Cortex of kidney (tissue), 1 donor: ENCODE data around the gene CBY2.
"Not testable (repeated sequence)": the region's sequence is repeated elsewhere in the genome, so short reads cannot be mapped to it uniquely, and the experiment has no call there.

Source experiments
- DNase-seq: peaks from one replicate; lab custom pipeline; 2025; lab: John Stamatoyannopoulos, UW

Gene CBY2, protein sequence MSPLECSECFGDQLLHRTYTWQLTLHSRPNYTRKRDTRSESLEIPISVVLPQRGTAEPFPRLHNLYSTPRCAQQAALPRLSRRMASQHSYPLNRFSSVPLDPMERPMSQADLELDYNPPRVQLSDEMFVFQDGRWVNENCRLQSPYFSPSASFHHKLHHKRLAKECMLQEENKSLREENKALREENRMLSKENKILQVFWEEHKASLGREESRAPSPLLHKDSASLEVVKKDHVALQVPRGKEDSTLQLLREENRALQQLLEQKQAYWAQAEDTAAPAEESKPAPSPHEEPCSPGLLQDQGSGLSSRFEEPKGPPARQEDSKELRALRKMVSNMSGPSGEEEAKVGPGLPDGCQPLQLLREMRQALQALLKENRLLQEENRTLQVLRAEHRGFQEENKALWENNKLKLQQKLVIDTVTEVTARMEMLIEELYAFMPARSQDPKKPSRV

DNA sequence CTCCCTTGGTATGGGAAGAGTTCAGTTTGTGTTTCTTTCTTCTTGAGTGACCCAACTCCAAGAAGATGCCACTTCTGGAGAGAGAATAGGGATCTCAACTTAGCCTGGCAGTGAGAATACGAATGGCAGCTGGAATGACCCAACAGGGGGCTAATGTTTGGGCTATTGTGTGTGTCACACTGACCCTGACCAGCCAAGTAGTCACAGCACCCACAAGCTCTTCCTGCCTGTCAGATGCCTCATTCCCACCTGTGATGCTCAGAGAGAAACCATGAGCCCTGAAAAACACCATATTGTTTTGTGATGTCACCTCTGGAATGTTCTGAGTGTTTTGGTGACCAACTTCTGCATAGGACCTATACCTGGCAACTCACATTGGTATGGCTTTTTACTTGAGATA lies at the start of gene CBY2:
Gene CBY2 (plus strand): TSS at position 233 of the 400 bp plus-strand sequence. CDS start 71 bp downstream, at position 304.
- DNase-seq, result no peak

DNA sequence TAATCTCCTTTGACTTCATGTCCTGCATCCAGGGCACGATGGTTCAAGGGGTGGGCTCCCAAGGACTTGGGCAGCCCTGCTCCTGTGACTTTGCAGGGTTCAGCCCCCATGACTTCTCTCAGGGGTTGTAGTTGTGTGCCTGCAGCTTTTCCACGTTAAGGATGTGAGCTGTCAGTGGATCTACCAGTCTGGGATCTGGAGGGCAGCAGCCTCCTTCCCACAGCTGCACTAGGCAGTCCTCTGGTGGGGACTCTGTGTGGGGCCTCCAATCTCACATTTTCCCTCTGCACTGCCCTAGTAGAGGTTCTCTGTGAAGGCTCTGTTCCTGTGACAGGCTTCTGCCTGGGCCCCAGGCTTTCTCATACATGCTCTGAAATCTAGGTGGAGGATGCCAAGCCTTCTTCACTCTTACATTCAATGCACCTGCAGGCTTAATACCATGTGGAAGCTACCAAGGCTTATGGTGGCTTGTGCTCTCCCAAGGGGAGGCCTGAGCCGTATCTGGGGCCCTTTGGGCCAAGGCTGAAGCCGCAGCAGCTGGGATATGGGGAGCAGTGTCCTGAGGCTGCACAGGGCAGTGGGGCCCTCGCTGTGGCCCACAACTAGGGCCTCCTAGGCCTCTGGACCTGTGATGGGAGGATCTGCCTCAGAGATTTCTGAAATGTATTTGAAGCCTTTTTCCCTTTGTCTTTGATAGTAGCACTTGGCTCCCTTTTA lies 47.3 kb upstream of the CBY2 start:
- DNase-seq, result no peak

DNA sequence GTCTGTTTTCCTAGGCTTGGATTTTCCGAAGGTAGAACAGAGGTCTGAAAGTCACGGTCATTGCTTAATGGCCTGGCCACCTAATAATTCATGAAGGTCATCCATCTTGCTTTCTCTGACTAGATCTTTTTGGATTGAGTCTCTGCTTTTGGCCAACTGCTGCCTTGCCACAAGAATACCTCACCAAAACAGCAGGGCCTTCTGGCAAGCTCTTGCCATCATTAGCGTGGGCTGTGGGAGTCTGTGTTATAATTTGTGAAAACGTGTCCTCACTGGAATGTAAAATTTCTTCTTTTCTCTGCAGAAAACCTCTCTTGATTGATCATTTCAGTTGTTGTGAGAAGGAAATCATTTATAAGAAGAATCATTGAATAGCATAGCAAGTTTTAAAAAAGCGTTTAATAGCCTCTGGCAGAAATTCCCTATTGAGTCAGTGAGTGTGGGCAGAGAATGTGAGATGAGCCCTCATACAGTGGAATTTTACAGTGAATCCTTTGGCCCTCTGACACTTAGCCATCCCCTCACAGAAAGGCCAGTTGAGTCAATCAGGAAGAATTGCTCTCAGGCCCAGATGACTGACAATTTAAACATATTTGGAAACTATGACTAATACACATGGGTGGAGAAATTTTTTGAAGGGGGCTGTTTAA lies 43.4 kb upstream of the CBY2 start:
- no peak for DNase-seq

DNA sequence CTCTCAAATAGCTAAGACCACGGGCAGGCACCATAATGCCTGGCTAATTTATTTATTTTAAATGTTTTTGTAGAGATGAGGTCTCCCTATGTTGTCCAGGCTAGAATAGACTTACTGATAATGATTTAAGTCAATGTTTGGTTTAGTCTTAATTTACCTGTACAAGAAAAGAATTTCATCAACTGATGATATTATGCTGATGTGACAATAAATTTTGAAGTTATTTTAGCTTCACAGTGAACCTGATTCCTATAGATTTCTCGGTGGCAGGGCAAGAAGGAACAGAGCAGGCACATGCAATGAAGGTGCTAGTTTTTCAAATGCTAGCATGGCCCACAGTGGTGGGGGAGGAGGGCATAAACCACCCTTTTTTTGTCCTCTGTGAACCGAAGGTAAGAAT lies 42.6 kb upstream of the CBY2 start:
- no peak for DNase-seq

DNA sequence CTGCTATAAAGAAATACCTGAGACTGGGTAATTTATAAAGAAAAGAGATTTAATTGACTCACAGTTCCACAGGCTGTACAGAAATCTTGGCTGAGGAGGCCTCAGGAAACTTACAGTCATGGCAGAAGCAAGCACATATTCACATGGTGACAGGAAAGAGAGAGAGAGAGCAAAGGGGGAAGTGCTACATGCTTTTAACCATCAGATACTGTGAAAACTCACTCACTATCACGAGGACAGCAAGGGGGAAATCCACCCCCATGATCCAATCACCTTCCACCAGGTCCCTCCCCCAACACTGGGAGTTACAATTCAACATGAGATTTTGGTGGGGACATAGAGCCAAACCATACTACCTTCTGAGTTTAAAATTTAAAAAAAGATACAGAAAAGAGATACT lies 41.7 kb upstream of the CBY2 start:
- not testable (repeated sequence) for DNase-seq

DNA sequence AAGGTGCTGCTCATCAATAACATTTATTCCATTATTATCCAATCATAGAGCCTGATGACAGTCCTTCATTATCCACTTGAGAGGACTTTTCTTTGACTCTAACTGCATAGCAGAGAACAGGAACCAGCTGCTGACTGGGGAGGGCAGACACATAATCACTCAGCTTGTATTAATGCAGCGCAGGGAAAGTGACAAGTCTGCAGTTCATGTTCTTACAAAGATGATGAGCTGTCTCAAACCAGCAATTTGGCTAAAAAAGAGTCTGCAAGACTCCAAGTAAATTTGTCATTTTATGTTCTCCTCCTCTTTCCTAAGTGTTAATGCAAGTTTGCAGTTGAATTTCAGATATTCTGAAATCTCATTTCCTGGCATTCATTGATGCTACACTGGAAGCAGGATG lies 40.0 kb upstream of the CBY2 start:
- DNase-seq, result no peak

DNA sequence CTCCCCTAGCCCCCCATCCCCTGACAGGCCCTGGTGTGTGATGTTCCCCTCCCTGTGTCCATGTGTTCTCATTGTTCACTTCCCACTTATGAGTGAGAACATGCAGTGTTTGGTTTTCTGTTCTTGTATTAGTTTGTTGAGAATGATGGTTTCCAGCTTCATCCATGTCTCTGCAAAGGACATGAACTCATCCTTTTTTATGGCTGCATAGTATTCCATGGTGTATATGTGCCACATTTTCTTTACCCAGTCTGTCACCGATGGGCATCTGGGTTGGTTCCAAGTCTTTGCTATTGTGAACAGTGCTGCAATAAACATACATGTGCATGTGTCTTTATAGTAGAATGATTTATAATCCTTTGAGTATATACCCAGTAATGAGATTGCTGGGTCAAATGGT lies 39.2 kb upstream of the CBY2 start:
- DNase-seq, result not testable (repeated sequence)

DNA sequence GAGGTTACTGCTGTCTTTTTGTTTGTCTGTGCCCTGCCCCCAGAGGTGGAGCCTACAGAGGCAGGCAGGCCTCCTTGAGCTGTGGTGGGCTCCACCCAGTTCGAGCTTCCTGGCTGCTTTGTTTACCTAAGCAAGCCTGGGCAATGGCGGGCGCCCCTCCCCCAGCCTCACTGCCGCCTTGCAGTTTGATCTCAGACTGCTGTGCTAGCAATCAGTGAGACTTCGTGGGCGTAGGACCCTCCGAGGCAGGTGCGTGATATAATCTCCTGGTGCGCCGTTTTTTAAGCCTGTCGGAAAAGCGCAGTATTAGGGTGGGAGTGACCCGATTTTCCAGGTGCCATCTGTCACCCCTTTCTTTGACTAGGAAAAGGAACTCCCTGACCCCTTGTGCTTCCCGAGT lies 32.5 kb upstream of the CBY2 start:
- not testable (repeated sequence) for DNase-seq

DNA sequence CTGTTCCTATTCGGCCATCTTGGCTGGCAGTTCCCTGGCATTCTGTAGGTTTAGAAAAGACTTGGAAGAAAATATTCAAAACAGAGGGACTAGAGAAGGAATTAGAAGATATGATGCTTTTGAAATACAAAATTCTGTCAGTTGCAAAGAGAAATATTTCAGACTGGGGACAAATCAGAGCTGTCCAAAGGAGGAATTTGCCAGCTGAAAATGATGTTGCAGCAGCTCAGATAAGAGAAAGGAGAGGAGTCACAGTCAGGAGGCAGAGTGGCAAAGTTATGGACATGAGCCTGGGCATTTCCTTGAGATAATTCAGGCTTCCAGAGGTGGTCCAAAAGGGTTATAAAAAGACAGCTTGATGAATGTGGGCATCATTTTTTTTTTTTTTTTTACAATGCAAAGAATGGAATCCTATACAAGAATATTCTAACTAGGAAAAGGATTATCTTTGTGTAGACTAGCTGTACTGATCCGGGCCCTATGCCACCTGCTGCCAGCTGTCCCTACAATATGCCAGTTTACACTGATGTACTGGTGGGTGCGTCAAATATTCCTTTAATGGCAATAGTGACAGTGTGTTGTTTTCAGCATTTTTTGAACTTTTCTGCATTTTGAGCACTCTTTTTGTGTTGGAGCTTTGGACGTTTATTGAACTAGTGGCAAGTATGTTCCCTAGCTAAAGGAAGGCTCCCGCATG lies 31.8 kb upstream of the CBY2 start:
- no peak for DNase-seq

DNA sequence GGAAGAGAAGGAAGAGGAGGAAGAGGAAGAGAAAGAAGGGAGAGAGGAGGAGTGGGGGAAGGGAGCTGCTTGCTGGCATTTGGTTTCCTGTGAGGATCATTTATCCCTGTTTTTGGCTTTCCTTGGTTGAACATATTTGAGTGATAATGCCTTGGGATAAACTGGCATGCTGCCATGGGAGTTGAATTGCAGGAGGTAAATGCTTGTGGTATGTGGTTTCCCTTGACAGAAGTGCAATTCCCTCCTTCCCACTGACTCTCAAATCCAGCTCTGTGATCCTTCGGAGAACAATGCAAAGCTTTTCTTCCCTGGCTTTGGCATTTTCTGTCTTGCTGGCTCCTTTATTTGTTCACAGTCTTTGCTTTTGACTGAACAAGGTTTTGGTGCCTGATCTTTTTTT lies 27.2 kb upstream of the CBY2 start:
- no peak for DNase-seq

DNA sequence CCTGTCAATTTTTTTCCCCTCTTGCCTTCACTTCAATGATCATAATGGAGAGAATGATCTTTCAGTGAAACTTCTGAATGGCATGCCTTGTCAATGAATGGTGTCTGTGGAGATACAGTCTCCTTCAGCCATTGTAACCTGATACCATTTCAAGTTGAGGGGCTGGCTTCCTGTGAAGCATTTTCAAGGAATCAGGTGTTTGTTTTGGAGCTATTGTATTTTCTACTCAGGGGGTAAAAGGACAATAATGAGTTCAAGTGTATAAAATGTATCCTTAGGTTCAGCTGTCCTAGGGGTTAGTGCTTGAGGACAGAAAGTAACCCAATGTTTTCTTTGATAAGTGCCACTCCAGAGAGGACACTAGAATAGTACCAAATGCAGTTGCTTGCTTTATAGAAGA lies 23.8 kb upstream of the CBY2 start:
- DNase-seq, result no peak

DNA sequence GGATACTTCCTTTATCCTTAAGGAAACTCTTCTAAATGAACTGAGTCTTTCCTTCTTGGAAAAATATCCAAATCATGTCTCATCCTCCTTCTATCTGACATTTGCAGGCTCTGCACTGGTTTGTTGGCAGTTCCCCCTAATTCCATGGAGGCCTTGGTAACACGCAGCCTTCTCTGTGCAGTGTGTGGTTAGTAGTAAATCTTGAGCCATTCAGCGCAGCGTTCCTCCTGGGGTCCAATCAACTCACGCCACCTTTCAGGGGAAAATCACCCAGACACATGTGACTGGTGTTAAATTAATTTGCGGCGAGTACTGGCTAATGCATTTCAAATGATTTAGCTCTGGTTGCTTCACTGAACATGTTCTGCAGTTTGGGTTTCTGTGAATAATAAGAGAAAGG lies 21.0 kb upstream of the CBY2 start:
- DNase-seq, result no peak

DNA sequence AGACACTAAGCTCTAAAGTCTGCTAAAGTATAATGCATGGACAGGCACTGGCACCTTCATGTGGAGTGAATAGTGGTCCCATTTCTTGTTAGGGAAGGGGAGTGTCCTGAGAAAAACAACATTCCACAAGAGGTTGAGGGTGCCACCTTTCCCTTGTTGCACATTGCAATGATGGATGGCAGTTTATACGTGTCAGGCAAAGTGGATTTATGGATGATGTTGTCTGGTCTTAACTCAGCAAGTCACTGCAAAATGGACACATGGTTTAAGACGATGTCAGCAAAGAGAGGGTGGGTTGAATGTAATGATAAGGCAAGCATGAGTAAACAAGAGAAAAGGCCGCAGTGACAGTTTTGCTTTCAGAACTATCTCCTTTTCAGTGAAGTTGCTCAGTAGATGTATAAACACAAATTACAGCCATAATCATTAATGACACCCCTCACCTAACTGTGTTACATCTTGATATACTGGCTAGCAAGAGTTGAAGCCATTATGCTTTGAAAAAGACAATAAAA lies 19.6 kb upstream of the CBY2 start:
- no peak for DNase-seq

DNA sequence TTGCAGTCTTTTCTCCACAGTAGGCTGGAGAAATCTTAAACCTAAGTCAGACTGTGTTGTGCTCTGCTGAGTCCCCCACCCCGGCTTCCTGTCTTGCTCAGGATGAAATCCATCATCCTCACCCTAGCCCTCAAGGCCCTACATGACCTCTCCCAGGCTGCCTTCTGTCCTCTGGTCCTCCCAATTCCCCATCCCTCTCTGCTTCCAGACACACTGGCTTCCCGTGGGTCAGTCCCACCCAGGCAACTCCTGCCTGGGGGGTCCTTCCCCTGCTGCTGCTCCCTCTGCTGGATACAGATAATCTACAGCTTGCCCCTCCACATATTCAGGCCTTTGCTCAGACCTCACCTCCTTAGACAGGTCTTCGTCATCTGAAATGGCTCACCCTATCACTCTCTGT lies 18.4 kb upstream of the CBY2 start:
- DNase-seq, result no peak

DNA sequence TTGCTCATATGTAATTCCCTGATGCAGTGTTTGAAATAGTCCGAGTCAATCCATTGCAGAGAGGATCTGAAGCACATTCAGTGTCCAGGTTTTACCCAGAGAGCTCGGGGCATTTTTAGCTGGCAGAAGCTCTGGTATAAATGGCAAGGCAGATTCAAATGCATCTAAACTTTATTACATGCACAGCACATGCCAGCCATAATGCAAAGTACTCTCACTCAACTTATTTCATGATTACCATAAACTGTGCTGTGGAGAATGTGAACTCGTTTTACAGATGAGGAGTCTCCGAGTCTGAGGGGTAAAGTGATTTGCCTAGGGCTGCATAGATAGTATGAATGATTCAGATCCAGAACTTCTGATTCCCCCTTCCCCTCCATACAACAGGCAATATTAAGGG lies 13.5 kb upstream of the CBY2 start:
- no peak for DNase-seq

DNA sequence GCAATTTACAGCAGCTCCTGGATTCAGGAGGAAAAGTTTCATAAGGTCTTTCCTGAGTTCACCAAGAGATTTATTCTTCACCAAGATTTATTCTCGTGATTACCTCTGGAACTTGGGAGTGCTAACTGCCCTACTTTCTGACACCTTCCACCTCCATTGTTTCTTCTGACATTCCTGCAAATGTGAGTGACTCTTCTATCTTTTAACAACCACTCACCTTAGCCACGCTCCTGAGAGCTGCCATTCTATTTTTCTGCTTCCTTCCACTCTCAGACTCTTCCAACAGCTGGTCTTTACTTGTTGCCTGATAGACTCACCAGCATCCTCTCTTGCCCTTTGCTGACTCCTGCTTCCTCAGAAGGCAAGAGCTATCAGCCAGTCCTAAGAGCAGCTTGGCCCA lies 11.5 kb upstream of the CBY2 start:
- no peak for DNase-seq

DNA sequence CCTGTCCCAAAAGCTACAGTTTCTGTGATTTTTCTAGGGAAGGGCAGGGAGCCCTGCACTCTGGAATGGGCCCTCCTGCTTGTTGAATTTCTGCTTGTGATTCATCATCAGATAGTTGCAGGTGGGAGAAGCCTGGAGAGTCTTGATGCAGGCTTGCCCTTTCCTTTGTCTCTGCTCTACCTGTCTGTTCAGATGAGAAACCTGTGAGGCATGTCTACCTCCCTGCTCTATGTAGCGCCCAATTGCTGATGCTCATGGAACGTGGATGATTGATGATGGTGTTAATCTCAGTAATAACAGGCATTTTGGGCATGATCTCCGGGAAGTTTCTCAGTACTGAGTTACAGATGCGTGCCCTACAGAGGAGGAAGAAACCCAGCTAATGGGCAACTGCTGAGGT lies 10.9 kb upstream of the CBY2 start:
- DNase-seq, result no peak

DNA sequence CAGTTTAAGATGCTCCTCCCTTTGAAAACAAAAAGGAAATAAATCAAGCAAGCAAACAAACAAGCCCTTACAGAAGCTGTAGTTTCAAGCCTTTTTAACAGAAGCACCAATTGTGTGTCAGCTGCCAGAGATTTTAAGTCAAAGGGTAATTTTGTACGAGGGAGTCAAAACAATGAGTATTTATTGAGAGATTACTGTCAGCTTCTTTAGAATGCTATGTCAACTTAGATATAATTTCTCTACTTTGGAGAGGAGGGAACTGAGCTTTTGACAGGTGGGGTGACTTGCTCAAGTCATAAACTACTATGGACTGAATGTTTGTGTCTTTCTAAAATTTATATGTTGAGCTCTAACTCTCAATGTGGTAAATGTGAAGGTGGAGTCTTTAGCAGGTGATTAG lies 10.5 kb upstream of the CBY2 start:
- no peak for DNase-seq

DNA sequence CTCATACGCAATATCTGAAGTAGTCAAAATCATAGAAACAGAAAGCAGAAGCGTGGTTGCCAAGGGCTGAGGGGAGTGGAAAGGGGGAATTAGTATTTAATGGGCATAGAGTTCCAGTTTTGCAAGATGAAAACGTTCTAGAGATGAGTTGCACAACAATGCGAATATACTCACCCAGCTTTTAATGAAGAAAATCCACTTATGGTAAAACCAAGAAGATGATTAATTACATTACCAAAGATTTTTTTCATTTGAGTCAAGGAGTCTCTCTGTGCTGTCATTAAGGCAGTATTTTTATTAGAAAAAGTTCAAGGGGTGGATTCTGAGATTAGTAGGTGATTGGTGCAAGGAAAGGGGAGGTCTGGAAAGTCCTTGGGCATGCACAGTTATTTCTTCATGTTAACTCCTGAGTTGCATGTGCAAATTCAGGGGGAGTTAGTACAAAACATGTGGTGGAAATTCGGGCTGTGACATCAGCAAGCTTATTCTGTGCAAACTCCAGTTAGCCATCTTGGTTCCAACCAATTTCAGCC lies 6.9 kb upstream of the CBY2 start:
- DNase-seq, result no peak

DNA sequence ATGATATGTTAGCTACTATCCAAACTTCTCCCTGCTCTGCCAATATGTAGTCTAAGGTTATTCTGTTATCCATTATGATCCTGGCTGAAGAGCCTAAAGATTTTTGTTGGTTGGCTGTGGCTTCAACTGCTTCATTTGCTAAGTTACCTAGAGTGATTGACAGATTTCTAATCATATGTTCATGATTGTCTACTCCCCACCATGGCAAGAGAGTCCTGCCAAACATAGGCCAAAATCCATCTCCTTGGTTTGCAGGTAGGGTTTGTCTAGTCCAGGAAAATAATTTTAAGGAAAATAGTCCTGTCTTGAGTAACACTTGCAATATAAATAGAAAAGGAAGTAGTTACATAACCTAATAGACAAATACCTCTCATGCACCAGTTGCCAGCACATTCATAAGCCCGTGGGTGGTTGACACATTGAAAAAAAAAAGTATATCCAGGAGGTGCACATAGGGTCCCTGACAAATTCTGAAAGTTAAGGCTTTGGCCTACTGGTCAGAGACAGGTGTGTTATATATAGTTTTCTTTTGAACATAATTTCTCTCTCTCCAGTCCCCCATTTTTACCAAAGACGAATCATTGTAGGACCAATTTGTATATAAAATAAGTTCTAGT lies 5.4 kb upstream of the CBY2 start:
- no peak for DNase-seq
